ENCODE data around the gene BAHCC1.

Gene BAHCC1

GRCh38 chr17:81463506-81463905 is 68.2 kb downstream of the BAHCC1 start:
- no peak for TF ChIP-seq CTCF (conservative IDR thresholded peaks at IDR 0.05; ENCODE audit: low read depth, low read length)
- H3K4me3 ChIP-seq (ENCODE audit: low read depth, low read length): no peak overlapping the region
- DNase-seq (ENCODE audit: low read depth): no peak

GRCh38 chr17:81464586-81464985 is 69.3 kb downstream of the BAHCC1 start:
- DNase-seq (ENCODE audit: low read depth): no peak
- TF ChIP-seq CTCF (conservative IDR thresholded peaks at IDR 0.05; ENCODE audit: low read depth, low read length): no peak
- H3K4me3 ChIP-seq (ENCODE audit: low read depth, low read length): no peak overlapping the region

GRCh38 chr17:81465910-81466309 is 70.7 kb downstream of the BAHCC1 start:
- no peak for DNase-seq (ENCODE audit: low read depth)
- TF ChIP-seq CTCF (conservative IDR thresholded peaks at IDR 0.05; ENCODE audit: low read depth, low read length): no peak
- H3K4me3 ChIP-seq (ENCODE audit: low read depth, low read length): no peak overlapping the region

- no peak overlapping the region for H3K4me3 ChIP-seq (ENCODE audit: low read depth, low read length)
- no peak for DNase-seq (ENCODE audit: low read depth)
- no peak for TF ChIP-seq CTCF (conservative IDR thresholded peaks at IDR 0.05; ENCODE audit: low read depth, low read length)
These were observed 71.6 kb downstream of the BAHCC1 start for GRCh38 chr17:81466564-81467472.

GRCh38 chr17:81468111-81468769 is 73.0 kb downstream of the BAHCC1 start:
- no peak for TF ChIP-seq CTCF (conservative IDR thresholded peaks at IDR 0.05; ENCODE audit: low read depth, low read length)
- H3K4me3 ChIP-seq (ENCODE audit: low read depth, low read length): no peak overlapping the region

GRCh38 chr17:81468770-81469121 is 73.5 kb downstream of the BAHCC1 start:
- no peak for TF ChIP-seq CTCF (conservative IDR thresholded peaks at IDR 0.05; ENCODE audit: low read depth, low read length)
- DNase-seq (ENCODE audit: low read depth): no peak
- H3K4me3 ChIP-seq (ENCODE audit: low read depth, low read length): no peak overlapping the region

More at GRCh38 chr17:81468111-81468769, 73.0 kb downstream of the BAHCC1 start:
- DNase-seq (ENCODE audit: low read depth): no peak
